ENCODE measurements around the gene SWAP70. TPM values are rescaled to one million over a fixed set of nuclear protein-coding genes. Genes with fewer than 3 reads are reported as not detected.

SWAP70 gene
- total RNA-seq, 2 donors from 2014 or later = 7.9 to 9.8 TPM

- DNase-seq (ENCODE audit: low spot score) (peak; percentile 81), ATAC-seq (peak; percentile 76 to 88)
- no peaks in the 10 kb centered on the region for H3K9me3 Mint-ChIP-seq
- H3K36me3 Mint-ChIP-seq = no peaks in the 10 kb centered on the region
- H3K27me3 Mint-ChIP-seq = no peaks in the 10 kb centered on the region
- H3K4me1 Mint-ChIP-seq (ENCODE audit: low read depth in 2 of 2) = peaks cover 32 to 34% of the 10 kb centered on the region in 2 donors
- peak overlapping the region; percentile 53 to 74 for H3K27ac Mint-ChIP-seq
- peak overlapping the region; percentile 76 for H3K4me3 Mint-ChIP-seq
Observed at GRCh38 chr11:9759519-9760192, 95.8 kb downstream of the SWAP70 start.

- peak overlapping the region; percentile 53 to 74 for H3K27ac Mint-ChIP-seq
- DNase-seq (ENCODE audit: low spot score) (no peak), ATAC-seq (no peak)
- no peaks in the 10 kb centered on the region for H3K36me3 Mint-ChIP-seq
- peaks cover 32 to 34% of the 10 kb centered on the region in 2 donors for H3K4me1 Mint-ChIP-seq (ENCODE audit: low read depth in 2 of 2)
- H3K27me3 Mint-ChIP-seq = no peaks in the 10 kb centered on the region
- H3K4me3 Mint-ChIP-seq = no peak overlapping the region
- H3K9me3 Mint-ChIP-seq = no peaks in the 10 kb centered on the region
Observed at GRCh38 chr11:9760193-9760575, 96.3 kb downstream of the SWAP70 start.

GRCh38 chr11:9761441-9761945 lies 97.6 kb downstream of the SWAP70 start:
- peaks cover 21 to 26% of the 10 kb centered on the region in 2 donors for H3K4me1 Mint-ChIP-seq (ENCODE audit: low read depth in 2 of 2)
- no peaks in the 10 kb centered on the region for H3K27me3 Mint-ChIP-seq
- no peak overlapping the region for H3K27ac Mint-ChIP-seq
- ATAC-seq (no peak), DNase-seq (ENCODE audit: low spot score) (no peak)
- H3K9me3 Mint-ChIP-seq = no peaks in the 10 kb centered on the region
- H3K36me3 Mint-ChIP-seq = no peaks in the 10 kb centered on the region
- no peak overlapping the region for H3K4me3 Mint-ChIP-seq

- no peak overlapping the region for H3K4me3 Mint-ChIP-seq
- H3K27ac Mint-ChIP-seq = no peak overlapping the region
- no peaks in the 10 kb centered on the region for H3K36me3 Mint-ChIP-seq
- DNase-seq (ENCODE audit: low spot score) (no peak), ATAC-seq (no peak)
- no peaks in the 10 kb centered on the region for H3K9me3 Mint-ChIP-seq
- H3K4me1 Mint-ChIP-seq (ENCODE audit: low read depth in 2 of 2) = peaks cover 19% of the 10 kb centered on the region in 2 donors
- no peaks in the 10 kb centered on the region for H3K27me3 Mint-ChIP-seq
Observed at GRCh38 chr11:9762531-9762930, 98.7 kb downstream of the SWAP70 start.

GRCh38 chr11:9763301-9763700 lies 99.4 kb downstream of the SWAP70 start:
- Mint-ChIP-seq H3K4me1 (ENCODE audit: low read depth in 2 of 2) (peaks cover 15% of the 10 kb centered on the region in 2 donors), H3K4me3 (no peak overlapping the region), H3K27ac (no peak overlapping the region), H3K27me3 (no peaks in the 10 kb centered on the region), H3K36me3 (no peaks in the 10 kb centered on the region), H3K9me3 (no peaks in the 10 kb centered on the region)
- ATAC-seq (no peak), DNase-seq (ENCODE audit: low spot score) (no peak)

GRCh38 chr11:9765320-9766101 lies 101.6 kb downstream of the SWAP70 start:
- no peaks in the 10 kb centered on the region for H3K9me3 Mint-ChIP-seq
- no peak overlapping the region for H3K4me3 Mint-ChIP-seq
- H3K4me1 Mint-ChIP-seq (ENCODE audit: low read depth in 2 of 2) = peaks cover 0 to 5% of the 10 kb centered on the region in 2 donors
- ATAC-seq (no peak), DNase-seq (ENCODE audit: low spot score) (no peak)
- no peaks in the 10 kb centered on the region for H3K27me3 Mint-ChIP-seq
- H3K36me3 Mint-ChIP-seq = no peaks in the 10 kb centered on the region
- no peak overlapping the region for H3K27ac Mint-ChIP-seq

GRCh38 chr11:9769621-9770020 lies 105.7 kb downstream of the SWAP70 start:
- ATAC-seq (no peak), DNase-seq (ENCODE audit: low spot score) (no peak)
- H3K27ac Mint-ChIP-seq = no peak overlapping the region
- no peak overlapping the region for H3K4me3 Mint-ChIP-seq
- no peaks in the 10 kb centered on the region for H3K9me3 Mint-ChIP-seq
- H3K36me3 Mint-ChIP-seq = no peaks in the 10 kb centered on the region
- no peaks in the 10 kb centered on the region for H3K4me1 Mint-ChIP-seq (ENCODE audit: low read depth in 2 of 2)
- no peaks in the 10 kb centered on the region for H3K27me3 Mint-ChIP-seq

- Mint-ChIP-seq H3K4me1 (ENCODE audit: low read depth in 2 of 2) (no peaks in the 10 kb centered on the region), H3K27ac (no peak overlapping the region), H3K27me3 (no peaks in the 10 kb centered on the region), H3K36me3 (no peaks in the 10 kb centered on the region), H3K4me3 (no peak overlapping the region), H3K9me3 (no peaks in the 10 kb centered on the region)
- DNase-seq (ENCODE audit: low spot score) (no peak), ATAC-seq (no peak)
Observed at GRCh38 chr11:9771071-9771511, 107.2 kb downstream of the SWAP70 start.

GRCh38 chr11:9772218-9772617 lies 108.3 kb downstream of the SWAP70 start:
- H3K36me3 Mint-ChIP-seq = no peaks in the 10 kb centered on the region
- DNase-seq (ENCODE audit: low spot score) (no peak), ATAC-seq (no peak)
- no peaks in the 10 kb centered on the region for H3K9me3 Mint-ChIP-seq
- H3K27me3 Mint-ChIP-seq = no peaks in the 10 kb centered on the region
- no peaks in the 10 kb centered on the region for H3K4me1 Mint-ChIP-seq (ENCODE audit: low read depth in 2 of 2)
- no peak overlapping the region for H3K27ac Mint-ChIP-seq
- H3K4me3 Mint-ChIP-seq = no peak overlapping the region

GRCh38 chr11:9773524-9773923 lies 109.6 kb downstream of the SWAP70 start:
- H3K27ac Mint-ChIP-seq = no peak overlapping the region
- ATAC-seq (no peak), DNase-seq (ENCODE audit: low spot score) (no peak)
- H3K36me3 Mint-ChIP-seq = no peaks in the 10 kb centered on the region
- H3K27me3 Mint-ChIP-seq = no peaks in the 10 kb centered on the region
- no peaks in the 10 kb centered on the region for H3K4me1 Mint-ChIP-seq (ENCODE audit: low read depth in 2 of 2)
- H3K9me3 Mint-ChIP-seq = no peaks in the 10 kb centered on the region
- H3K4me3 Mint-ChIP-seq = no peak overlapping the region

GRCh38 chr11:9774109-9774508 lies 110.2 kb downstream of the SWAP70 start:
- no peaks in the 10 kb centered on the region for H3K4me1 Mint-ChIP-seq (ENCODE audit: low read depth in 2 of 2)
- H3K4me3 Mint-ChIP-seq = no peak overlapping the region
- H3K36me3 Mint-ChIP-seq = no peaks in the 10 kb centered on the region
- no peaks in the 10 kb centered on the region for H3K9me3 Mint-ChIP-seq
- no peak for DNase-seq (ENCODE audit: low spot score)
- ATAC-seq = no peak
- no peaks in the 10 kb centered on the region for H3K27me3 Mint-ChIP-seq
- H3K27ac Mint-ChIP-seq = no peak overlapping the region

GRCh38 chr11:9774591-9775397 lies 110.9 kb downstream of the SWAP70 start:
- H3K36me3 Mint-ChIP-seq = no peaks in the 10 kb centered on the region
- peak overlapping the region in 1 of 2 donors; percentile 47 for H3K27ac Mint-ChIP-seq
- H3K27me3 Mint-ChIP-seq = no peaks in the 10 kb centered on the region
- H3K9me3 Mint-ChIP-seq = no peaks in the 10 kb centered on the region
- DNase-seq (ENCODE audit: low spot score) = no peak
- ATAC-seq = no peak
- no peak overlapping the region for H3K4me3 Mint-ChIP-seq
- no peaks in the 10 kb centered on the region for H3K4me1 Mint-ChIP-seq (ENCODE audit: low read depth in 2 of 2)

GRCh38 chr11:9775398-9775779 lies 111.5 kb downstream of the SWAP70 start:
- H3K9me3 Mint-ChIP-seq = no peaks in the 10 kb centered on the region
- DNase-seq (ENCODE audit: low spot score) = no peak
- no peaks in the 10 kb centered on the region for H3K4me1 Mint-ChIP-seq (ENCODE audit: low read depth in 2 of 2)

GRCh38 chr11:9776203-9776602 lies 112.3 kb downstream of the SWAP70 start:
- Mint-ChIP-seq H3K9me3 (no peaks in the 10 kb centered on the region), H3K4me1 (ENCODE audit: low read depth in 2 of 2) (no peaks in the 10 kb centered on the region), H3K27me3 (no peaks in the 10 kb centered on the region), H3K4me3 (no peak overlapping the region), H3K27ac (no peak overlapping the region), H3K36me3 (no peaks in the 10 kb centered on the region)
- ATAC-seq = no peak
- no peak for DNase-seq (ENCODE audit: low spot score)

More at GRCh38 chr11:9775398-9775779, 111.5 kb downstream of the SWAP70 start:
- H3K27me3 Mint-ChIP-seq = no peaks in the 10 kb centered on the region
- no peak overlapping the region for H3K4me3 Mint-ChIP-seq
- no peaks in the 10 kb centered on the region for H3K36me3 Mint-ChIP-seq
- no peak for ATAC-seq
- peak overlapping the region in 1 of 2 donors; percentile 47 for H3K27ac Mint-ChIP-seq
